ENCODE results near the gene EIF3L. TPM values are rescaled to one million over a fixed set of nuclear protein-coding genes. Genes with fewer than 3 reads are reported as not detected.

The EIF3L gene
- total and polyA plus RNA-seq, 2 donors (not counting 3 experiments of a cell fraction or from before 2014, with no cell fraction given) = 479 to 601 TPM

- peaks cover 15% of the 10 kb centered on the region for H3K4me1 ChIP-seq (ENCODE audit: control insufficient read depth, extremely low read depth, insufficient read depth, low read length)
- intact Hi-C loops (cut with micrococcal nuclease) (no loop called here), dilution Hi-C loops (cut with MboI; ENCODE audit: extremely low pct_ligation_motif_present, low sequenced_read_pairs) (no loop called here)
- no peaks in the 10 kb centered on the region for H3K27me3 ChIP-seq (ENCODE audit: control insufficient read depth in 2 of 2, insufficient read depth in 2 of 2, low read length in 2 of 2)
- H2AFZ ChIP-seq (ENCODE audit: low read depth, low read length) = no peak overlapping the region
- no peak for TF ChIP-seq JUN (IDR thresholded peaks at IDR 0.05; ENCODE audit: borderline replicate concordance, insufficient read depth, insufficient read length, low read depth)
- no peak for TF ChIP-seq POLR2AphosphoS5 (IDR thresholded peaks at IDR 0.05; ENCODE audit: insufficient read depth, low read depth, low read length)
- TF ChIP-seq, protein P1, sequence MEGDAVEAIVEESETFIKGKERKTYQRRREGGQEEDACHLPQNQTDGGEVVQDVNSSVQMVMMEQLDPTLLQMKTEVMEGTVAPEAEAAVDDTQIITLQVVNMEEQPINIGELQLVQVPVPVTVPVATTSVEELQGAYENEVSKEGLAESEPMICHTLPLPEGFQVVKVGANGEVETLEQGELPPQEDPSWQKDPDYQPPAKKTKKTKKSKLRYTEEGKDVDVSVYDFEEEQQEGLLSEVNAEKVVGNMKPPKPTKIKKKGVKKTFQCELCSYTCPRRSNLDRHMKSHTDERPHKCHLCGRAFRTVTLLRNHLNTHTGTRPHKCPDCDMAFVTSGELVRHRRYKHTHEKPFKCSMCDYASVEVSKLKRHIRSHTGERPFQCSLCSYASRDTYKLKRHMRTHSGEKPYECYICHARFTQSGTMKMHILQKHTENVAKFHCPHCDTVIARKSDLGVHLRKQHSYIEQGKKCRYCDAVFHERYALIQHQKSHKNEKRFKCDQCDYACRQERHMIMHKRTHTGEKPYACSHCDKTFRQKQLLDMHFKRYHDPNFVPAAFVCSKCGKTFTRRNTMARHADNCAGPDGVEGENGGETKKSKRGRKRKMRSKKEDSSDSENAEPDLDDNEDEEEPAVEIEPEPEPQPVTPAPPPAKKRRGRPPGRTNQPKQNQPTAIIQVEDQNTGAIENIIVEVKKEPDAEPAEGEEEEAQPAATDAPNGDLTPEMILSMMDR (IDR thresholded peaks at IDR 0.05; ENCODE audit: extremely low read depth in 1 of 2, insufficient read depth in 1 of 2, low read depth in 1 of 2, low read length in 2 of 2) = no peak
- TF ChIP-seq GATA2 (IDR thresholded peaks at IDR 0.05; ENCODE audit: insufficient read depth, insufficient read length, low read depth, low read length) = no peak
- TF ChIP-seq EZH2 (IDR thresholded peaks at IDR 0.05; ENCODE audit: borderline replicate concordance, low read depth, low read length, severe bottlenecking) = no peak
- TF ChIP-seq POLR2A (IDR thresholded peaks at IDR 0.05; ENCODE audit: low read depth, low read length) = no peak
- no peak for TF ChIP-seq MYC (IDR thresholded peaks at IDR 0.05; ENCODE audit: low read depth, low read length)
- TF ChIP-seq, protein P2, sequence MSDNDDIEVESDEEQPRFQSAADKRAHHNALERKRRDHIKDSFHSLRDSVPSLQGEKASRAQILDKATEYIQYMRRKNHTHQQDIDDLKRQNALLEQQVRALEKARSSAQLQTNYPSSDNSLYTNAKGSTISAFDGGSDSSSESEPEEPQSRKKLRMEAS (IDR thresholded peaks at IDR 0.05; ENCODE audit: insufficient read depth, insufficient read length) = no peak
- no peak for TF ChIP-seq FOS (IDR thresholded peaks at IDR 0.05; ENCODE audit: borderline replicate concordance, insufficient read depth, low read length)
- no peaks in the 10 kb centered on the region for H3K79me2 ChIP-seq (ENCODE audit: control insufficient read depth, insufficient read depth, low read length)
- POLR2A ChIA-PET = no interaction called here
- FAIRE-seq = no peak
- no peak overlapping the region for H3K27ac ChIP-seq (ENCODE audit: insufficient read depth, low read depth, low read length)
- H3K9me1 ChIP-seq (replicated peaks; ENCODE audit: control insufficient read depth, extremely low read depth, insufficient read depth, low read length) = no peaks in the 10 kb centered on the region
- peaks cover 5 to 35% of the 10 kb centered on the region in 2 experiments for H3K36me3 ChIP-seq (ENCODE audit: control insufficient read depth in 2 of 2, extremely low read depth in 1 of 2, insufficient read depth in 2 of 2, low read length in 2 of 2)
- CTCF ChIA-PET = interaction anchor here (2.2 kb wide), 1 partner anchor 40 kb away, joined by 5 read pairs; no protein-coding TSS in a partner anchor
- no peaks in the 10 kb centered on the region for H3K9me3 ChIP-seq (replicated peaks; ENCODE audit: control insufficient read depth, insufficient read depth, low read length)
- no peak overlapping the region for H3K9ac ChIP-seq (replicated peaks; ENCODE audit: extremely low read depth, insufficient read depth, low read length)
- no peak overlapping the region for H3K4me3 ChIP-seq (replicated peaks in 1 of 3; ENCODE audit: insufficient read depth in 1 of 3, low read depth in 1 of 3, low read length in 3 of 3)
- BruUV-seq (replicated peaks) = no TSS peak
- H4K20me1 ChIP-seq (replicated peaks; ENCODE audit: control insufficient read depth, extremely low read depth, insufficient read depth, low read length) = no peaks in the 10 kb centered on the region
- H3K4me2 ChIP-seq (ENCODE audit: insufficient read depth, low read length) = no peak overlapping the region
- no peak for DNase-seq (ENCODE audit: low read depth, low spot score)
Observed at GRCh38 chr22:37927637-37927936, 78.4 kb downstream of the EIF3L start.

Data from endothelial cell of umbilical vein (primary cell).